DND-41 (cell line): ENCODE results near the gene DDIAS.

ENCODE experiments used
- ATAC-seq: fragments of 200-7000 bp; cut with Tn5 transposase; 3 replicates; pipeline ENCODE4 v1.9.1; 2021; ENCODE audit warnings: low read depth; ENCODE audit not compliant: insufficient read depth
- DNase-seq: peaks from one replicate; pipeline ENCODE4 v3.0.0-alpha.2; 2020
- H2AFZ ChIP-seq: 2 replicates; pipeline ENCODE4 v1.6.0; 2012; ENCODE audit warnings: low read depth, low read length
- H3K27ac ChIP-seq: 2 replicates; pipeline ENCODE4 v1.5.1; 2012; ENCODE audit warnings: low read length, inconsistent platforms
- H3K27me3 ChIP-seq: fragments of 200-600 bp; sonication (generic); 2 replicates; pipeline ENCODE4 v1.6.0; 2012; ENCODE audit warnings: low read length, mild to moderate bottlenecking, inconsistent platforms; ENCODE audit not compliant: insufficient read depth, poor library complexity
- H3K36me3 ChIP-seq: 2 replicates; pipeline ENCODE4 v1.5.1; 2012; ENCODE audit warnings: low read length, inconsistent platforms; ENCODE audit not compliant: insufficient read depth
- H3K4me1 ChIP-seq: 2 replicates; pipeline ENCODE4 v1.5.1; 2012; ENCODE audit warnings: mild to moderate bottlenecking, low read length; ENCODE audit not compliant: insufficient read depth
- H3K4me2 ChIP-seq: 2 replicates; pipeline ENCODE4 v1.6.0; 2012; ENCODE audit warnings: mild to moderate bottlenecking, moderate library complexity, low read length, inconsistent platforms; ENCODE audit not compliant: insufficient read depth
- H3K4me3 ChIP-seq, 2 experiments: fragments of 200-600 bp in 1 of 2; shearing (Covaris generic) in 1 of 2; 2 replicates each; pipeline ENCODE4 v1.5.1; 2012 to 2016; ENCODE audit warnings: inconsistent platforms in 2 of 2, low read length in 2 of 2, mild to moderate bottlenecking in 2 of 2, low read depth in 1 of 2, moderate library complexity in 1 of 2
- H3K79me2 ChIP-seq: 2 replicates; pipeline ENCODE4 v1.6.0; 2012; ENCODE audit warnings: low read length, inconsistent platforms; ENCODE audit not compliant: insufficient read depth
- H3K9ac ChIP-seq: 2 replicates; pipeline ENCODE4 v1.6.0; 2012; ENCODE audit warnings: low read depth, mild to moderate bottlenecking, inconsistent platforms, low read length, moderate library complexity
- H3K9me3 ChIP-seq: 2 replicates; pipeline ENCODE4 v1.5.1; 2012; ENCODE audit warnings: low read length, moderate library complexity, mild to moderate bottlenecking, inconsistent platforms; ENCODE audit not compliant: insufficient read depth, severe bottlenecking
- H4K20me1 ChIP-seq: 2 replicates; pipeline ENCODE4 v1.6.0; 2012; ENCODE audit warnings: low read length; ENCODE audit not compliant: insufficient read depth
- CTCF ChIP-seq: IDR thresholded peaks from 2 replicates; pipeline ENCODE4 v1.5.1; 2012; ENCODE audit warnings: borderline replicate concordance, low read length, moderate library complexity, mild to moderate bottlenecking; ENCODE audit not compliant: poor library complexity, severe bottlenecking; ENCODE audit errors: extremely low read depth
- EZH2 ChIP-seq: IDR thresholded peaks from 3 replicates; pipeline ENCODE4 v1.6.1; 2012; ENCODE audit warnings: borderline replicate concordance, low read depth, mild to moderate bottlenecking, moderate library complexity, low read length, inconsistent platforms; ENCODE audit not compliant: severe bottlenecking

Gene DDIAS

GRCh38 chr11:82862379-82862778, 39.2 kb upstream of the DDIAS start:
- Histone ChIP-seq H3K9ac (no peak overlapping the region), H4K20me1 (no peaks in the 10 kb centered on the region), H3K36me3 (no peaks in the 10 kb centered on the region), H3K27ac (no peak overlapping the region), H3K4me3 (no peak overlapping the region), H3K4me2 (no peak overlapping the region), H3K9me3 (no peaks in the 10 kb centered on the region), H3K79me2 (no peaks in the 10 kb centered on the region), H3K27me3 (peaks cover 4% of the 10 kb centered on the region), H2AFZ (no peak overlapping the region), H3K4me1 (no peaks in the 10 kb centered on the region)
- TF ChIP-seq EZH2: no peak
- no peak for TF ChIP-seq CTCF
- ATAC-seq (no peak), DNase-seq (no peak)

DNA sequence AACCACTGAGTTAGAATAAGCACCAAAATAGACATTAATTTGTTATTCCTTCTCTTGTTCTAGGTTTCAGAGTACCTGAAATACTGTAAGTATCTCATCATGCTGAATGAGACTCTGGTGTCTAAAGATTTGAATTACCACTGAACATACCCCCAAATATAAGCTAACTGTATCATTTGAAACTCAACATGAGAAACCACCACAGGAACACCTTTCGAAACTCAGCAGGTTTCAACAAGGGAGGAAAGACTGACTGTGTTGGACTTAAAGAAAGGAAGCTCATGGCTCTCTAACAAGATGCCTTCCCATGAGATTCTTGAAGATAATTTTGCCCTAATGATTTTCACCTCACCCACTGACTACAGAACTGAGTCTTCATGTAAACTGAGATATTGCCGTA, 38.3 kb upstream of the DDIAS start:
- no peaks in the 10 kb centered on the region for H3K79me2 ChIP-seq

DNA sequence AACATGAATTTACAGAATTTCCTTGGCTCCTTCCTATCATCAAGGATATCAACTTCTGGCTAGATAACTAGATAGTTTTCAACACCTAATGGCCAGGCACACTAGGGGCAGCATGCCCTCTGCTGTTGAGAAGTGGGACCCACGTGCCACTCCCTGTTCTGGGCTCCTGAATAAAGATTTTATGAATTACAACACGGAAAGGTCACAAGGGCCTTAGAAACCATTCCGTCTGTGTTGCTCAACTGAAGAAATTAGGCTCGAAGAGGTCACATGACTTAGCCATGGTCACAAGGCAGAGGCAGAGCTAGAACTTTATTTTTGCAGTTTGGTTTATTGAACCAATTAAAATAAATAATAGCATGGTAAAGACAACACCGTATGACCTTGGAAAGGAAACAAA, 37.3 kb upstream of the DDIAS start:
- Histone ChIP-seq H3K27ac (no peak overlapping the region), H3K4me2 (no peak overlapping the region), H3K36me3 (no peaks in the 10 kb centered on the region), H3K27me3 (peaks cover 4% of the 10 kb centered on the region), H4K20me1 (no peaks in the 10 kb centered on the region), H2AFZ (no peak overlapping the region), H3K4me1 (no peaks in the 10 kb centered on the region), H3K79me2 (no peaks in the 10 kb centered on the region), H3K4me3 (no peak overlapping the region), H3K9me3 (no peaks in the 10 kb centered on the region), H3K9ac (no peak overlapping the region)
- TF ChIP-seq CTCF (peak; percentile 51), EZH2 (no peak)
- no peak for ATAC-seq
- DNase-seq: no peak

More for the DNA sequence above, 38.3 kb upstream of the DDIAS start:
- peaks cover 4% of the 10 kb centered on the region for H3K27me3 ChIP-seq
- H4K20me1 ChIP-seq: no peaks in the 10 kb centered on the region
- TF ChIP-seq EZH2: no peak
- no peak for TF ChIP-seq CTCF
- no peaks in the 10 kb centered on the region for H3K36me3 ChIP-seq
- no peak overlapping the region for H2AFZ ChIP-seq
- no peaks in the 10 kb centered on the region for H3K9me3 ChIP-seq
- no peak overlapping the region for H3K4me2 ChIP-seq
- no peaks in the 10 kb centered on the region for H3K4me1 ChIP-seq
- no peak for ATAC-seq
- H3K4me3 ChIP-seq: no peak overlapping the region
- no peak overlapping the region for H3K27ac ChIP-seq
- H3K9ac ChIP-seq: no peak overlapping the region
- no peak for DNase-seq

DNA sequence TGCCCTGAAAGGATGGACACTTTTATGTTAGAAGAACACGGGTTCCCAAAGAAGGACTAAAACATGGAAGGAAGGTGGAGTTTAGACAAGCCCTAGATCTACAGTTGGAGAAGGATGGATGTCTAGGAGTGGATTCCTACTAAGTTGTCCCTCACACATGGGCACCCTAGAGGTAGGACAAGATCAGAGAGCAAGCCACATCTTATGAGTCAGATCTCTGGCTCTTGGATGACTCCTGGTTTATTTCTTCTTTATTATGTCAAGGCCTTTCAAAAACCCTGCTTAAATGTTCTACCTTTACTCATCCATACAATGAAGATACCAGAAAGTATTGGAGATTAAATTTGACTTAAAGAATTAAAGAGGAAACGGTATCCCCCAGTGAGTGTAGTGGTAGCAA, 35.7 kb upstream of the DDIAS start:
- H2AFZ ChIP-seq: no peak overlapping the region
- H3K27me3 ChIP-seq: peaks cover 4% of the 10 kb centered on the region
- no peak overlapping the region for H3K9ac ChIP-seq
- H3K4me1 ChIP-seq: no peaks in the 10 kb centered on the region
- TF ChIP-seq CTCF (no peak), EZH2 (no peak)
- no peak for ATAC-seq
- no peak for DNase-seq
- H3K4me3 ChIP-seq: no peak overlapping the region
- H3K4me2 ChIP-seq: no peak overlapping the region
- H3K79me2 ChIP-seq: no peaks in the 10 kb centered on the region
- H3K9me3 ChIP-seq: no peaks in the 10 kb centered on the region
- no peak overlapping the region for H3K27ac ChIP-seq
- no peaks in the 10 kb centered on the region for H3K36me3 ChIP-seq
- H4K20me1 ChIP-seq: no peaks in the 10 kb centered on the region
